GM19467 (cell line): ENCODE measurements around the gene LCMT2.

Source experiments
- ATAC-seq: cut with Tn5 transposase; IDR thresholded peaks from one replicate; pipeline ENCODE4 v1.9.1; 2021; ENCODE audit warnings: mild to moderate bottlenecking, moderate library complexity; ENCODE audit not compliant: unreplicated experiment

The LCMT2 gene

GRCh38 chr15:43329960-43330779 lies at the start of gene LCMT2:
TSS of gene LCMT2 (minus strand) at chr15:43330573. CDS start at chr15:43330489, 84 bp downstream.
- peak; percentile 88 for ATAC-seq

GRCh38 chr15:43378601-43379000 lies 48.2 kb upstream of the LCMT2 start:
- ATAC-seq = no peak

GRCh38 chr15:43376017-43376705 lies 45.8 kb upstream of the LCMT2 start:
- ATAC-seq = no peak

- ATAC-seq = peak; percentile 71
Observed at GRCh38 chr15:43370975-43371974, 40.9 kb upstream of the LCMT2 start, which contains the start of the genes TUBGCP4 and ZSCAN29. TSS of gene TUBGCP4 (plus strand) at chr15:43371101. CDS start at chr15:43371355, 254 bp downstream. TSS of gene ZSCAN29 (minus strand) at chr15:43371043. CDS start at chr15:43369913, 1,130 bp downstream.

DNA sequence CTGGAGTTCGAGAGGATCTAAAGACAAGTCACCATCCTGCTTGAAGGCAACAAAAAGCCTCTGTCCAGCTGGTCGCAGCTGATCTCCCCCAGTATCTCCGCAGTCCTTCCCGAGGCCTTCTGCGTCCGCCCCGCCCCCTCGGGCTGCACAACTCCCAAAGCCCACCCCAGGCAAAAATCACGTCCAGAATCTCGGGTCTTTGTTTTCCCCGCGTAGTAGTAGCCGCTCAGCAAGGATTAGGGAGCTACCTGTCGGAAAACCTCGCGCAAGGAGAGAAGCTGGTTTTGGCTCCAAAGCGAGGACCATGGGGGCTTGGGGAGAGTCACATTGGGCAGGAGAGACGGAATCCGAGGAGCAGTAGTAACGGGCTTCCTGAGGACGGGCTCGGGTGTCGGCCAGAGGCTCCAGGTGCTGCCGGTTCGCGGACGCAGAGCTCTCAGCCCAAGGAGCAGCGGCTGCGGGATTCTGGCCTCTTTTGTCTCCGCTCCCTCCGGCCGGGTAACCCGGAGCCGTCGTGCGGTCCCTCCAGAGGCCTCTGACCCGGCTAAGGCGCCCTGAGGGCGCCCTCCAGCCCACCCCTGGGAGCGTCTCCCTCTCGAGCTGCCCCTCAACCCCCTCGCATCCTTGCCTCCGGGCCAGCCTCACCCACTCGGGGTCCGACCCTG lies 40.1 kb upstream of the LCMT2 start:
- peak; percentile 31 for ATAC-seq

DNA sequence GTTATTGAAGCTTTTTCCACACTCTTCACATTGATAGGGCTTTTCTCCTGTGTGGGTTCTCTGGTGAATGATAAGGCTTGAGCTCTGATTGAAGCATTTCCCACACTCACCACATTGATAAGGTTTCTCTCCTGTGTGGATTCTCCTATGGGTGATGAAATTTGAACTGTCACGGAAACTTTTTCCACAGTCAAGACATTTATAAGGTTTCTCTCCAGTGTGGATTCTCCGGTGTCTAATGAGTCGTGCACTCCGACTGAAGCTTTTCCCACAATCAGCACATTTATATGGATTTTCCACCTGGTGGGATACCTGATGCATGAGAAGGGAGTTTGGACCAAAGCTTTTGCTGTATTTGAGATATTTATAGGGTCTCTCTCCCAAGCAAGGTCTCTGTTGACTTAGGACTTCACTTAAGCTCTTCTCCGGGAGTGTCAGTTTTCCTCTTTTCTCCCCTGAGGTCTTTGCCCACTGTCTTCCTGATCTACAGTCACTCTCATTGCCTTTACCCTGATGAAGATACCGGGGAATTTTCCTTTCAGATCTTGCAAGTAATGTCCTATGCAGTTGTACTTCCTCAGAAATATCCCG lies 31.0 kb upstream of the LCMT2 start:
- no peak for ATAC-seq

GRCh38 chr15:43360821-43361220 lies 30.4 kb upstream of the LCMT2 start:
- no peak for ATAC-seq

GRCh38 chr15:43352693-43353382 lies 22.5 kb upstream of the LCMT2 start:
- ATAC-seq = no peak

DNA sequence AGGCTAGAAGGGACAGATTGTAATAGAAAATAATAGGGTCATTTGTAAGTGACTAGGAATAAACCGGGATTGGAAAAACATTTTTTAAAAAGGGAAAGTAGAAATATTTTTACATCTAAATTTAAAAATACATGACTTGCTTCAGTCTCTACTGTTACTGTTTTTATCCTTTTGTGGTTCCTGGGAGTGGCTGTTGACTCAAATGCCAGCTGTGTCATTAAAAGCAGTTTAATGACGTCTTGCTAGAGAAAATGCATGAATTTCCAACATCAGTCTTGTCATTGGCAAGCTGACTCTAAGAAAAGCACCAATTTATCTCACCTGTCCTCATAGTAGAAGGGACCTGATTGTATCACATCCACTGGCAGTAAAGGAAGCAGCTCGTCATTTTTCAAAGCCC lies 16.7 kb upstream of the LCMT2 start:
- no peak for ATAC-seq

DNA sequence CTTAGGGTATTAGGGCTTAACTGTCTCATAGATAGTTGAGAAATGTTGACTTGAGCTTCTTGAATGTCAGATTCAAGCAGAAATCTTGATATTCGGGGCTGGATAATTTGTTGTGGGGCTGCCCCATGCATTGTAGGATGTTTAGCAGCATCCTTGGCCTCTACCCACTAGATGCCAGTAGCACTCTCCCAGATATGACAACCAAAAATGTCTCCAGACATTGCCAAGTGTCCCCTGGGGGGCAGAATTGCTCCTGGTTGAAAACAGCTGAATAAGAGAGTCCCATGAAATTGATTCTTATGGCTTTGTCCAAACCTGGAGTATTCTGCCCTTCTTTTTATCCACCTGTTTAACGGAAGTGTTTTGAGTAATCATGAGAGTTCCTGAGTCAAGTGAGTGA lies 15.9 kb upstream of the LCMT2 start:
- no peak for ATAC-seq

- ATAC-seq = peak; percentile 18
Observed at GRCh38 chr15:43330780-43331087, 361 bp upstream of the LCMT2 start.

GRCh38 chr15:43329217-43329959 lies 985 bp downstream of the LCMT2 start:
- no peak for ATAC-seq

DNA sequence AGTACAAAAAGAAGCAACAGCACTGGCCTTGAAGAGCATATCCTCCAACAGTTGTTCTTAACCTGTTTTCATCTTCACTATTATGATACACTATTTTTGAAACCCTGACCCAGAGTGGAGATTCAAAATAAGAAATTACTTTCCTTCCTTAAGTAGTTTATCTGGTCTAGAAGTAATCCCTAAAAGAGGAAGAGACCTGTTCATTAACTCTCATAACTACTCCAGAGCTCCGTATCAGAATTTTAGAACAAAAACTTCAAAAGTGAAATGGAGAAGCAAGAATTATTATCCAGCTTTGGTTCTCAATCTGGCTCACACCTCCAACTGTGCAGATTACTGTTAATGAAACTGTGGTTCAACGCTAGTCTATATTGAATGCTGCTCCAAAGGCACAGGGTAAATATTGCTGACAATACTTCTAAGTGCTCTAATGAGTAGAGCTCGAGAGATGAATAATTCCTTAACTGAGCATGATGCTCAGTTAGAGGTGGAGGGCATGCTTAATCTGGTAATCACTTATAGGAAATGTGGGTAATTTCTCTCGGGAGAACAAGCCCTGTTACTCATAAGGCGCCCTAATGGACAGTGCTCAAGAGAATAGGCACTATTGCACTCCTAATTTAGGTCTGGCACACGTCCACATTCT lies 5.2 kb downstream of the LCMT2 start:
- ATAC-seq = no peak

DNA sequence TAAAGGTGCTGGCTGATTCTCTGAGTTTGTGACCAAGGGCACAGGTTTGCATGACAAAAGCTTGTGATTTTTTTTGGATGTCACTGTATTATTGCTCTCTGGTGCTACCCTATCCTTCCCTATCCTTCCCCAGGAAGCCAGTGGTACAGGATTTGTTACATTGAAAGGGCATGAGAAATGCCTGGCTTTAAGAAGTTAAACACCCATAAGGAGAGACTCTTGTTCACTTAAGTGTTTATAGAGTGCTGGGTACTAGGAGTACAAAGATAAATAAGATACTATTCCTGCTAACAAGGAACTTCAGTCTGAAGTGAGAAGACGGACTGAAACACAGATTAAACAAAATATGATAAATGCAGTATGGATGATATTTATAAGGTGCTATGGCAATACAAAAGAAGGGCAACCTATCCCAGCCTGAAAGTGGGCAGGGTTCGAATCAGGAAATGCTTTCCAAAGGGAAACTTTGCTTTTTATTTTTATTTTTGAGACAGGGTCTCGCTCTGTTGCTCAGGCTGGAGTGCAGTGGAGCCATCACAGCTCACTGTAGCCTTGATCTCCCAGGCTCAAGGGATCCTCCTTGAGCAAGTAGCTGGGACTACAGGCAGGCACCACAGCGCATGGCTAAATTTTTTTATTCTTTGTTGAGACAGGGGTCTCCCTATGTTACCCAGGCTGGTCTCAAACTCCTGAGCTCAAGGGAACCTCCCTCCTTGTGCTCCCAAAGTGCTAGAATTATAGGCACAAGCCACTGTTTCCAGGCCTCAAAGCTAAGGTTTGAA lies 11.2 kb downstream of the LCMT2 start:
- no peak for ATAC-seq

GRCh38 chr15:43317566-43318184 lies 12.7 kb downstream of the LCMT2 start:
- no peak for ATAC-seq

DNA sequence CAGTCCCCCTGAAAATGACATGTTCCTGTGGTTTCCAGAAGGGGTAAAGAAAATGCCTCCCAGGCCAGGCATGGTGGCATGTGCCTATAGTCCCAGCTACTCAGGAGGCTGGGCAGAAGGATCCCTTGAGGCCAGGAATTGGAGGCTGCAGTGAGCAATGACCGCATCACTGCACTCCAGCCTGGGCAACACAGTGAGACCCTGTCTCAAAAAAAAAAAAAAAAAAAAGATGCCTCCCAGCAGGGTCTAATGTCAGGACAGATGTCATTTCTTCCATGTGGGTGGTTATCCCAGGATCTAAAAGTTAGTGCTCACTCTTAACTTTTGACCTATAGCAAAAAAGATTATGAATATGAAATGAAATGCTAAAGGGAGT lies 13.4 kb downstream of the LCMT2 start:
- ATAC-seq = no peak
